C4-2B (cell line): ENCODE data around the gene MEN1.

Experiments
- H3K27ac ChIP-seq: fragments of 450-650 bp; 2 replicates; pipeline ENCODE4 v1.5.1; 2017
- ZFX ChIP-seq: fragments of 450-650 bp; IDR thresholded peaks from 2 replicates; pipeline ENCODE4 v1.6.1; 2017
- TF ChIP-seq, protein P1 (sequence below): fragments of 450-650 bp; conservative IDR thresholded peaks from 2 replicates; pipeline ENCODE4 v1.5.1; 2017; ENCODE audit warnings: mild to moderate bottlenecking

MEN1 gene

DNA sequence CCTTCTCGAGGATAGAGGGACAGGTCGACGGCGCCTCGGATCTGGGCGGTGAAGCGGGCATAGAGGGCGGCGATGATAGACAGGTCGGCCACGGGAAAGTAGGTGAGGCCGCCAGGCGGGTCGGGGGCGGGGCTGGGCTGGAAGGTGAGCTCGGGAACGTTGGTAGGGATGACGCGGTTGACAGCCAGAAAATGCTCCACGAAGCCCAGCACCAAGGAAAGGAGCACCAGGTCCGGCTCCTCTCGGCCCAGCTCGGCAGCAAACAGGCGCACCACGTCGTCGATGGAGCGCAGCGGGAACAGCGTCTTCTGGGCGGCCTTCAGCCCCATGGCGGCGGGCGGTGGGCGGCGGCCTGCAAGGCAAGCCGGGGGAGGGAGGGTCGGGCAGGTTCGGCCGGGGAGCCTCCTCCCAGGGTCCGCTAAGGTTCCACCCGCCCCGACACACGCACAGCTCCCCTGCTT lies 540 bp downstream of the MEN1 start:
- peak overlapping the region; percentile 77 for H3K27ac ChIP-seq
- no peak for TF ChIP-seq ZFX
- TF ChIP-seq, protein P1, sequence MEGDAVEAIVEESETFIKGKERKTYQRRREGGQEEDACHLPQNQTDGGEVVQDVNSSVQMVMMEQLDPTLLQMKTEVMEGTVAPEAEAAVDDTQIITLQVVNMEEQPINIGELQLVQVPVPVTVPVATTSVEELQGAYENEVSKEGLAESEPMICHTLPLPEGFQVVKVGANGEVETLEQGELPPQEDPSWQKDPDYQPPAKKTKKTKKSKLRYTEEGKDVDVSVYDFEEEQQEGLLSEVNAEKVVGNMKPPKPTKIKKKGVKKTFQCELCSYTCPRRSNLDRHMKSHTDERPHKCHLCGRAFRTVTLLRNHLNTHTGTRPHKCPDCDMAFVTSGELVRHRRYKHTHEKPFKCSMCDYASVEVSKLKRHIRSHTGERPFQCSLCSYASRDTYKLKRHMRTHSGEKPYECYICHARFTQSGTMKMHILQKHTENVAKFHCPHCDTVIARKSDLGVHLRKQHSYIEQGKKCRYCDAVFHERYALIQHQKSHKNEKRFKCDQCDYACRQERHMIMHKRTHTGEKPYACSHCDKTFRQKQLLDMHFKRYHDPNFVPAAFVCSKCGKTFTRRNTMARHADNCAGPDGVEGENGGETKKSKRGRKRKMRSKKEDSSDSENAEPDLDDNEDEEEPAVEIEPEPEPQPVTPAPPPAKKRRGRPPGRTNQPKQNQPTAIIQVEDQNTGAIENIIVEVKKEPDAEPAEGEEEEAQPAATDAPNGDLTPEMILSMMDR, result no peak

DNA sequence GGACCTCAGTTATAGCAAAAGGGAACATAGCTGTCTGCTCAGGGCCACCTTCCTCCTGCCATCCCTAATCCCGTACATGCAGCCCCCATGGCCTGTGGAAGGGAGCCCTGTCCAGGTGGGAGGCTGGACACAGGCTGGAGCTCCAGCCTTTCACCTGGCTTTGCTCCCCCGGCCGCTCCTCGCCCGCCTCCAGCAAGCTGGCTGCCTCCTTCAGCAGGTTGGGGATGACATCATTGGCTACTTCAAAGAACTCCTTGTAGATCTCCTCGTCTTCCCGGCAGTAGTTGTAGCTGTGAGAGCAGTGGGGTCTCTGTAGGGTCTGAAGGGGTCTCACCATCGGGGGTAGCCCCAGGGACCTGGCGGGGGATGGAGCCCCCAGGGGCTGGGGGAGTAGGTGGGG lies 4.9 kb downstream of the MEN1 start:
- TF ChIP-seq ZFX, result no peak
- TF ChIP-seq, protein P1, result no peak
- no peak overlapping the region for H3K27ac ChIP-seq

DNA sequence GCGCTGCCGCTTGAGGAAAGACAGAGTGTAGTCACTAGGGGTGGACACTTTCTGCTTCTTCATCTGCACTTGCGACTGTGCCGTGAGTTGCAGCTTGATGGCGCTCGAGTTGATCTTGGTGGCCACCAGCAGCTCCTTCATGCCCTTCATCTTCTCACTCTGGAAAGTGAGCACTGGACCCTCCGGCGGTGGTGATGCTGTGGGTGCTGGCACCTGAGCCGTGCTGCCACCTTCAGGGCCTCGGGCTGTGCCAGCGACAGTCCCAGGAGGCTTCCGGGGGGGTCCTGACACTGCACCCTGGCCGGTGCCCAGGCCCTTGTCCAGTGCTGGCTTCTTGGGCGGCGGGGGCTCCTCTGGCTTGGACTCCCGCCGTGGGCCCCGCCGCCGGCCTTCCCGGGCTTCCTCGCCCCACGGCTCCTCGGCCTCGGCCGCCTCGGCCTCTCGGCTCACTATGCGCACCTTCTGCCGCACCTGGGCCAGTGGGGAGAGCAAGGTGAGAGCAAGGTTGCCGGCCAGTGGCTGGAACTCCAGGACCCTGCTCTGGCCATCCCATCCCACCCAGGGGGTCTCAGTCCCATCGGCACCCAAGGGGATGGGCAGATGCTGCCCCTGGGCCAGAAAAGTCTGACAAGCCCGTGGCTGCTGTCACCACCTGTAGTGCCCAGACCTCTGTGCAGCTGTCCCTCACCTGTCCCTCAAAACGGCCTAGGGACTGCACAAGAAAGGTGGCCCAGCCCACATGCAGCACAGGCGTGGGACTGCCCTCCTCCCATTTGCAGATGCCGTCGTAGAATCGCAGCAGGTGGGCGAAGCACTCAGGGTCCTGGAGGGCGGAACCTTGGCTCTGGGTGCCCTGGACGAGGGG lies 5.8 kb downstream of the MEN1 start:
- peak overlapping the region; percentile 65 for H3K27ac ChIP-seq
- TF ChIP-seq, protein P1, result no peak
- no peak for TF ChIP-seq ZFX

DNA sequence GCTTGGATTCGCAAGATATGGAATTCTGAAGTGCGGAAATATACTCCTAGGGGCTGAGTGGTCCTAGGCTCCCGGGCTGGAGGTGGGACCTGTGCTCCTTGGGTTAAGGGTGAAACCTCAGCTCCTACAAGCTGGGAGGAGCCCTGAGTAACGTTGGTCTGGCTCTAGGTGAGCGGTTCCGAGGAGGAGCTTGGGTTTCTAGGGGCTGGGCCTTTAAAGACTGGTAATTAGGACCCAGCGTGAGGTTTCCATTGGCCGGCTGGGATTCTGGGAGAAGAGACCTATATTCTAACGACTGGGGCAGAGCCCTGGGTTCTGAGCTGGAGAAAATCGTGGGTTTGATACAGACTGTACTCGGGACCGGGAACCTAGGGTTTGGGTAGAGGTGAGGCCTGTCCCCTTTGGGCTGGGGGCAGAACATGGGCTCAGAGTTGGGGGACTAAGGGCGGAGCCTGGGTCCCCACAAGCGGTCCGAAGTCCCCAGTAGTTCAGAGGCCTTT lies 6.5 kb downstream of the MEN1 start:
- TF ChIP-seq, protein P1, result no peak
- no peak for TF ChIP-seq ZFX
- peak overlapping the region; percentile 65 for H3K27ac ChIP-seq

DNA sequence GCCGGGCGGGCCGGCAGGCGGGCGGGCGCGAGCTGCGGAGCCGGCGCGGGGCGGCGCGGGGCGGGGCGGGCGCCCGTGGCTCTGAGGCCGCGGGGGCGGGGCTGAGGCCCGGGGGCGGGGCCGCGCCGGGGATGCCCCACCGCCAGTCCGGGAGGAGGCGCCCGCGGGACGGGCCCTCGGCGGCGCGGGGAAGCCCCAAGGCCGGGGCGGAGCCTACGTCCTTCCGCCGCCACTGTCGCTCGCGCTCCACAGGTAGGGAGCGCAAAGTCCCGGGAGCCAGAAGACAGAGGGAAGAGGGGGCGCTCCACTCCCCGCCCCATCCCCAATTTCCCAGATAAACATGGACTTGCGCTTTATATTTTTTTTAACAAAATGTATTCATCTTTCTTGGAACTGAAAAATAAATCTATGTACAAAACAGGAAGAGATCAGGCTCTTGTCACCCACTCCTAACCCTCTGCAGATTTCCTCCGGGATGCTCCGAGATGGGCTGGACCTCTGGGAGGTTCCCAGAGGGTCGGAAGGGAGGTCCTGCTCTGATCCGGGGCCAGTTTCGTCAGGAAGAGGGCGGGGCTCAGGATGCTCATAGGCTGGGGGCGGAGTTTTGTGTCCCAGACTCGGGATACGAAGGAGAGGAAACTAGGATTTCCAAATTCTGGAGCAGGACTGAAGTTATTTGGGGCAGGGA lies 7.0 kb downstream of the MEN1 start, which contains the start of gene MAP4K2:
Gene MAP4K2, minus strand, starts transcription at position 57 of the 688 bp plus-strand sequence. CDS start 65 bp downstream, outside the sequence.
- no peak for TF ChIP-seq ZFX
- TF ChIP-seq, protein P1, result no peak
- peak within 1 kb of the TSS; percentile 65 for H3K27ac ChIP-seq

DNA sequence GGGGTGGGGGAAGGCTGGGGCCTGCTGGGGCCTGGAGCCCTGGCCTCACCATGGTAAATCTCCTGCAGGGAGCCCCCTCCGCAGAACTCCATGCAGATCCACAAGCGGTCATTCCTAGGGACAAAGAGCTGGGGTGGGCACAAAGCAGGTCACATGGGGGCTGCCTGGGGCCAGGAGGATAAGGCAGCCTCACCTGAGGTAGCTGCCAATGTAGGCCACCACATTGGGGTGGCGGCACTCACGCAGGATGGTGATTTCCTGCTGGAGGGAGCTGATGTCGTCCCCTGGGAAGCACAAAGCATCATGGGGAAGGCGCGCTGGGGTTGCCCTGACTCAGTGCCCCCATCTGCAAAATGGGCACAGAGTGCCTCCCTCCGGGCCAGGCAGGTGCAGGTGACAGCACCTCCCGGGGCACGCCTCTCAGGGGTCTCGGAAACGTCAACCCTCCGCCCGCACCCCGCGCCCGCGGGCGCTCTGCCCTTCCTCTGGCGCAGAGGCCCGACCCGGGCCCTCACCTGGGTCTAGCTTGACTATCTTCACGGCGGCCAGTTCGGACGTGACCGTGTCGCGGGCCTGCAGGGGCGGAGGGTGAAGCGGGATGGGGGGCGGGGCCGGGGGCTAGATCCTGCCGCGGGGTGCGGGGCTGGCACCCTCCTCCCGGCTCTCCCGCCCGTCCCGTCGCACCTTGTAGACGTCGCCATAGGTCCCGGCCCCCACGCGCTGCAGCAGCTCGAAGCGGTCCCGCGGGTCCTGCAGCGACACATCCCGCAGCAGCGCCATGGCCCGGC lies 7.8 kb downstream of the MEN1 start:
- H3K27ac ChIP-seq, result peak overlapping the region; percentile 65

More for the DNA sequence above, 7.8 kb downstream of the MEN1 start:
- TF ChIP-seq, protein P1, result no peak
- TF ChIP-seq ZFX, result 0 out of 2 replicates have a peak, but pooled peaks have one; percentile 10
